ENCODE data around the gene DDX51.

GRCh38 chr12:132170094-132170636 is 26.0 kb upstream of the DDX51 start:
- TF ChIP-seq GABPA (IDR thresholded peaks at IDR 0.05 in 1 of 2, conservative IDR thresholded peaks at IDR 0.05 in 1 of 2) (no peak), CTCF (IDR thresholded peaks at IDR 0.05; ENCODE audit: low read depth, low read length, missing input control) (no peak), RAD21 (IDR thresholded peaks at IDR 0.05) (no peak), YY1 (IDR thresholded peaks at IDR 0.05) (no peak), HNF4A (conservative IDR thresholded peaks at IDR 0.05) (no peak), EGR1 (IDR thresholded peaks at IDR 0.05; ENCODE audit: low read depth in 2 of 2) (no peak)

Data from liver (tissue), 3 donors.